GM21825 (cell line): ENCODE results near the gene PGBD4.
"Not testable (repeated sequence)": the region's sequence is repeated elsewhere in the genome, so short reads cannot be mapped to it uniquely, and the experiment has no call there.

Source experiments
- ATAC-seq: cut with Tn5 transposase; IDR thresholded peaks from one replicate; pipeline ENCODE4 v1.9.1; 2021; ENCODE audit warnings: mild to moderate bottlenecking, moderate library complexity; ENCODE audit not compliant: unreplicated experiment

Gene PGBD4

DNA sequence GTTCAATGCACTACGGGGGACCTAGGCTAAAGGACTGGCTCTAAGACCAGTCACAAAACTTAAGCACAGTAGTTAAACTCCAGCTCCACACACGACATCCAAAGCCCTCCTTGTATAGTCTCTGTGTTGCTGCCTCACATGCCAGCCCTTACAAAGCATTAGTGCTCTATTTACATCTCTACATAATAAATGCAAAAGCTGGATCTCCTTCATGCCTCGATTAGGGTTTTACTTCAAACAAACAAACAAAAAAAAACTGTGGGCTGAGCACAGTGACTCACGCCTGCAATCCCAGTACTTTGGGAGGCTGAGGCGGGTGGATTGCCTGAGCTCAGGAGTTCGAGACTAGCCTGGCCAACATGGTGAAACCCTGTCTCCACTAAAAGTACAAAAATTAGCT lies 9.6 kb downstream of the PGBD4 start:
- no peak for ATAC-seq

GRCh38 chr15:34114215-34114614 lies 12.3 kb downstream of the PGBD4 start:
- ATAC-seq = no peak

DNA sequence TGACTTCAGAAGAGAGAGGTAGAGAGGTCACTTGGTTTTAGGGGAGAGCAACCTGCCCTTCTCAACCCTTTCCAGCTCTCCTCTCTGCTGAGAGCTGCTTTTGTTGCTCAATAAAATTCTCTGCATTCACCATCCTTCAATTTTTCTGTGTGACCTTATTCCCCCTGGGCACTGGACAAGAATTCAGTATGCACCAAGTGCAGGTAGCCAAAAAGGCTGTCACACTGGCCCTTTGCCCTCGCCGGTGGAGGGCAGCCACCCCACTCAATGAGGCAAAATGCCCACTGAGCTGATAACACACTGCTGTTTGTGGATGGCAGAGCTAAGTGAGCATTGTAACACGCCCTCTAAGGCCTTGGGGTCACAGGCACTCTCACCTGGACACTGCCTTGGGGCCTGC lies 12.9 kb downstream of the PGBD4 start:
- ATAC-seq = no peak

GRCh38 chr15:34116620-34117019 lies 14.7 kb downstream of the PGBD4 start:
- ATAC-seq = no peak

GRCh38 chr15:34119291-34119690 lies 17.4 kb downstream of the PGBD4 start:
- no peak for ATAC-seq

DNA sequence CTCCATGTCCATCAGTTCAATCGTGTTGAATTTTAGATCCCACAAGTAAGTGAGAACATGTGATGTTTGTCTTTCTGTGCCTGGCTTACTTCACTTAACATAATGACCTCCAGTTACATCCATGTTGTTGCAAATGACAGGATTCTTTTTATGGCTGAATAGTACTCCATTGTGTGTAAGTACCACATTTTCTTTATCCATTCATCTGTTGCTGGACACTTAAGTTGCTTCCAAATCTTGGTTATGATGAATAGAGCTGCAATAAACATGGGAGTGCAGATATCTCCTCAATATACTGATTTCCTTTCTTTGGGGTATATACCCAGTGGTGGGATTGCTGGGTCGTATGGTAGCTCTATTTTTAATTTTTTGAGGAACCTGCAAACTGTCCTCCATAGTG lies 18.5 kb downstream of the PGBD4 start:
- not testable (repeated sequence) for ATAC-seq

- not testable (repeated sequence) for ATAC-seq
These were observed 19.9 kb downstream of the PGBD4 start for GRCh38 chr15:34121786-34122185.

DNA sequence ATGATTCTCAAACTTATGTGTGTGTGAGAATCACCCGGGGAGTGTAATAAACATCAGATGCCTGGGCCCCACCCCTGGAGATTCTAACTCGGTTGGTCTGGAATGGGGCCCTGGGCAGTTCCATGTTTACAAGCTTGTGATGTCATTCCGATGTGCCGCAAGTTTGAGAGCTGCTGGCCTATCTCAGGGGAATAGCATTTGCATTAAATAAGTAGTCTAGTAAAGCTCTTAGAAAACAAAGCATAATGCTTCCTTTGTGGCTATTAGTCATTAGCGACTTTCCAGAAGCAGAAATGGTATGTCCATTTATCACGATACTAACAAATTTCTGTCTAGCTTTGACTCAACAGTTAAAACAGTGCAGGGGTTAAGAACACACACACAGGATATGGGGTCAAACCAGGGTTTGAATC lies 20.9 kb downstream of the PGBD4 start:
- no peak for ATAC-seq

- ATAC-seq = no peak
These were observed 22.8 kb downstream of the PGBD4 start for GRCh38 chr15:34124651-34125050.

GRCh38 chr15:34125945-34126344 lies 24.1 kb downstream of the PGBD4 start:
- ATAC-seq = no peak

- no peak for ATAC-seq
These were observed 24.6 kb downstream of the PGBD4 start for GRCh38 chr15:34126522-34126921.

GRCh38 chr15:34128898-34129297 lies 27.0 kb downstream of the PGBD4 start:
- ATAC-seq = no peak

GRCh38 chr15:34132881-34133280 lies 31.0 kb downstream of the PGBD4 start:
- no peak for ATAC-seq

DNA sequence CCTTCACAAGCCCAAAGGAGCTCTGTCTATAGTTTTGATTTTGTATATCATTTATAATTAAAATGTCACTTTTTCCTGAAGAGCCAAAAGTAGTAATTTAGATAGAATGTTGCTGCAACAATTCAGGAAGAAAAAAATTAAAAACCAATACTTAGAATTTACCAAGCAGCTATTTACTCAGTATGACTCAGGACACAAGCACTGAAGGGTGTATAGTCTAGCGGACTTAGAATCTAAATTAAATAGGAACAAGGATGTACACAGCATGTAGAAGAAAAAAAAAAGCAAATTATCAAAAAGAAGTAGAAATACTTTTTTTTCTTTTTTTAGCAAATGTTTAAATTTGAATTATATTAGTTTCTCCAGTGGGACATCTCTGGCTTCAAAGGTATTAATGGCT lies 31.6 kb downstream of the PGBD4 start:
- no peak for ATAC-seq

DNA sequence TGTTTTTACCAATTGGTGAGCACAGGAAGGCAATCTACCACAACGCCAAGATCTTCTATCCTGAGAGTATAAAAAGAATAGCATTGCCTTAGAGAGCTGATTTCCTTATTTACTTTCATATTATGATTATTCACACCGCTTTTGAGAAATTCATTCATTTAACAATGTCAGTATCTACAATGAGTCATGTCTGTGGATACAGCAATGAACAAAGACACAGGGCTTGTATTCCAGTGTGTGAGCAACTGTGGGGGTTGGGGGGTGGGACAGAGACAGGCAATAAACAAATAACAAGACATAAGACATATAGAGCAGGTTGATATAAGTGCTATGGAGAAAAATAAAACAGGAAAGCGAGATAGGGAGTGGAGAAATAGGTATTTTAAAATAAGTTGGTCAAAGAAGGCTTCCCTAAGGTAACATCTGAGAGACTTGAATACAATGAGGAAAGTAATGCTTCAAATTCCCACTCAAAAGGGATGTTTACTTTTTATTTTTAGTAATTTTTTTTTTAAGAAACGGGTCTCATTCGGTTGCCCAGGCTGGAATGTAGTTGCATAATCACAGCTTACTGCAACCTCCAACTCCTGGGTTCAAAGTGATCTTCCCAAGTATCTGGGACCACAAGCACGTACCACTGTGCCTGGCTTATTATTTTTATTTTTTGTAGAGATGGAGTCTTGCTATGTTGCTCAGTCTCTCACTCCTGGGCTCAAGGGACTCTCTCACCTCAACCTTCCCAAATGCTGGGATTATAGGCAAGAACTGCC lies 45.7 kb downstream of the PGBD4 start:
- no peak for ATAC-seq

- no peak for ATAC-seq
These were observed 52.9 kb downstream of the PGBD4 start for GRCh38 chr15:34154725-34155204.

DNA sequence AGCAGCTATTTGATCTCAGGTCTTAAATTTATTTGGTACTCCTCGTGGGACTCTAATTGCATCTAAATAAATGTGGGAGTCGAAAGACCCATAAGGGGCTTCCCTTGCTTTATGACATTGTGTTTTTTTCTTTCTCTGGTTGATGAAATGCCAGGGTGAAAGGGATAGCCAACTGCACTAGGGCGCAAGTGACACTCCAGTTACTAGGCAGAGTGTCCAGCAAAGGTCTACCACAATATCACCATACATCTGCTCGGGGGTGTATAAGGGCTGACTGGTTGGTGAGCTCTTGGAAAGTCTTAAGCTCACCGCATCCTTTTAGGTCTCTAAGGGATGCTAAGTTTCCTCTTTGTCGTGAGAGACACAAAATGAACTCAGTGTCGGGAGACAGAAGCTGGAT lies 54.0 kb downstream of the PGBD4 start:
- no peak for ATAC-seq
